IPS-18c (cell line): ENCODE measurements around the gene PRIM2.
"Not testable (repeated sequence)": the region's sequence is repeated elsewhere in the genome, so short reads cannot be mapped to it uniquely, and the experiment has no call there.

Experiments used
- H3K4me3 ChIP-seq: 2 replicates; pipeline ENCODE4 v1.7.0; 2013; ENCODE audit warnings: low read depth, mild to moderate bottlenecking, low read length, moderate library complexity; ENCODE audit not compliant: insufficient read depth
- H3K9me3 ChIP-seq: one replicate; pipeline ENCODE4 v1.6.1; 2013; ENCODE audit warnings: mild to moderate bottlenecking, low read length, moderate library complexity; ENCODE audit not compliant: control insufficient read depth, insufficient read depth

PRIM2 gene

GRCh38 chr6:57392047-57392446, 74.6 kb downstream of the PRIM2 start:
- not testable (repeated sequence) for H3K4me3 ChIP-seq, H3K9me3 ChIP-seq

DNA sequence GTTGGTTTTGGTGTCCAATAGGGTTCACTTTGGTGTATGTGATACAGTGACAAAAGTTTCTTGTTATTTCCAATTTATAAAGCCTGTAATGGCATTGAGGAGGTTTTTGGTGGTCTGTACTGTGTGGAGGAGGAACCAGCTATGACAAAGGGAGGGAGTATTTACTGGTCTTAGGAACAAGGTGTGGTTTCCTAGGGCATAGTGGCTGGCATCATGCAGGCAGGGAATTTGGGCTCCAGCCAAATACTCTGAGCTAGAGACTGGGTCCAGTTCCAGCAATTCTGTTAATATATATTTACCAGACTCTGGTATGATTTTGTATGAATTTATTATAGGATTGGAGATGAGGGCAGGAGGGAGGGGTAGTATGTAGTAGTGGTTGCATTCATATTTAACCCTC, 101.9 kb downstream of the PRIM2 start:
- not testable (repeated sequence) for H3K9me3 ChIP-seq, H3K4me3 ChIP-seq

DNA sequence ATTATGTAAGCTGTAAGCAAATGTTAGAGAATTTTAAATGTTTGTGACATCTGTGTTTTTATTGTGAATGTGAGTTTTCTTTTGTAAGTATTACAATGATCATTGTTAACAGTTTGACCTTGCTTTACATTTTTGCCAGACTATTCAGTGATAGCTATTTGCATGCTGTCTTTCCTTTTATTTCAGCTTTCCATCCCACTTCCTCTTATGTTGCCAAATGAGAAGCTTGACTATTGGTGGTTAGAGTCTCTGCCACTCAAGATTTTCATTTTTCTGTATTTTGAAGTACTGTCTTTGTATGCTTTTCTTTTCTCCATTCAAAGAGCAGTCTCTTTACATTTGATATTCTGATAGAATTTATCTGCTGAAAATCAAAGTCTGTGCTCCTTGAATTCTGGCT, 104.1 kb downstream of the PRIM2 start:
- H3K4me3 ChIP-seq = no peak overlapping the region
- peaks cover 2% of the 10 kb centered on the region for H3K9me3 ChIP-seq

GRCh38 chr6:57423468-57423867, 106.0 kb downstream of the PRIM2 start:
- no peaks in the 10 kb centered on the region for H3K9me3 ChIP-seq
- H3K4me3 ChIP-seq = no peak overlapping the region

DNA sequence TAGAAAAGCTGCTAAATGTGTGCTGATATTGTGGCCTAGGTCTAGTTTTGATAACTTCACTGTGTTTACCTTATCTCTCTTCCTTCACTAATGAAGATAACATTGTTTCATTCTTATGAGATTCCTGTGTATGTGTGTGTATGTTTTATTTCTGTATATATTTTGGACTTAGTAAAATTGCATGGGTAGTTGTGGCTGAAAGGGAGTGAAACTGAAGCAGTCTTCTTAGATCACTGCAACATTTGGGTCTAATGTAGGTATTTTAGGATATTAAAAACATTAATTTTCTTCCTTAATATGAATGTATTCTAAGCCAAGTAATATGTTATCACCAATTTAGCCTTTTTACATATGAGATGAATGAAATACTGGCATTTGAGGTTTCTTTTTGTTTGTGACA, 114.3 kb downstream of the PRIM2 start:
- H3K4me3 ChIP-seq, H3K9me3 ChIP-seq: not testable (repeated sequence)

DNA sequence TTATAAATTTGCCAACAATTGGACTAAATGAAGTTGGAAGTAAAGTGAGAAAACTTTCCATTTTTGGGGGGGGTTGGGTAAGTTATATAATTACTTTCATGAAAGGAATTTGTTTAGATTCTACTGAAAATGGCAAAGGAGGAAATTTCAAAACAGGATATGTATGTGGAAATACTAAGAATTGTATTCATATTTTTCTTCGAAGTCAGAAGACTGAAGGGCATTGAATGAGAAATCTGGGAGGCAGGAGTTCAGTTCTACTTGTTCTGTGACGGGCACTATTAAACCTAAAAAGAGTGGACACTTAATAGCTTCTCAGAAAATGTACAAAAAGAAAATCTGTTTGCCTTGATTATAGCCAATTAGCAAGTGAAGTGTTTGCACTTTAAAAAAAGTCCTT, 114.7 kb downstream of the PRIM2 start:
- Histone ChIP-seq H3K9me3 (no peaks in the 10 kb centered on the region), H3K4me3 (no peak overlapping the region)

DNA sequence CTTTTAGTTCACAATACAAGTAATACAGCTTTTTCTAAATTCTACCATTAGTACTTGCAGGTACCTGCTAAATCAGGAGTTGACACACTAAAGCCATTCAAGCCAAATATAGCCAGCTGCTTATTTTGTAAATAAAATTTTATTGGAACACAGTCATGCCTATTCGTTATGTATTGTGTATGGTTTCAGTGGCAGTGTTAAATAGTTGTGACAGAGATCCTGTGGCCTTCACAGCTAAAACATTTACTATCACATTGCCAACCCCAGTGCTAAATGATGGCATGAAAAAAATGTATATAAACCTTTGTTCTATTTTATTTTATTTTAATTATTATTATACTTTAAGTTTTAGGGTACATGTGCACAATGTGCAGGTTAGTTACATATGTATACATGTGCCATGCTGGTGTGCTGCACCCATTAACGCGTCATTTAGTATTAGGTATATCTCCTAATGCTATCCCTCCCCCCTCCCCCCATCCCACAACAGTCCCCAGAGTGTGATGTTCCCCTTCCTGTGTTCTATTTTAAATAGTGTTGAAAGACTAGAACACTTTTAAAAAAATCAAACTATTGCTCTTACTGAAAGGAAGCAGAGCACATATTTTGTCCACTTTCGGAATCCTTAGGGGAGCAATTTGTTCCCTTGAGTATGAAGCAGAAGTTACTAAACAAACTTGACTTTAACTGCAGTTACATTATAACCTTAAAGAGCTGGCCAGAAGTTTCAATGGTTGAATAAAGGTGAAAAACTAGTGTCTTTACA, 115.7 kb downstream of the PRIM2 start:
- Histone ChIP-seq H3K9me3 (no peaks in the 10 kb centered on the region), H3K4me3 (no peak overlapping the region)

DNA sequence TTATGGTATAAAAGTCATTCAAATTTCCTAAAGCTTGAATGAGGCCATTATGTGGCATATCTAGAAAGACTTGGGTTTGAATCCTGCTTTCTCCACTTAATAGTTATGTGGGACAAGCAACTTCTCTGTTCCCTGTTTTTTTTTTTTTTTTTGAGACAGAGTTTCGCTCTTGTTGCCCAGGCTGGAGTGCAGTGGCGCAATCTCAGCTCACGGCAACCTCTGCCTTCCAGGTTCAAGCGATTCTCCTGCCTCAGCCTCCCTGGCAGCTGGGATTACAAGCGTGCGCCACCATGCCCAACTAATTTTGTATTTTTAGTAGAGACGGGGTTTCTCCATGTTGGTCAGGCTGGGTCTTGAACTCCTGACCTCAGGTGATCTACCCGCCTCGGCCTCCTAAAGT, 116.4 kb downstream of the PRIM2 start:
- H3K4me3 ChIP-seq, H3K9me3 ChIP-seq: not testable (repeated sequence)

- H3K4me3 ChIP-seq = no peak overlapping the region
- no peaks in the 10 kb centered on the region for H3K9me3 ChIP-seq
Observed at GRCh38 chr6:57434944-57435343, 117.5 kb downstream of the PRIM2 start.

- Histone ChIP-seq H3K9me3 (no peaks in the 10 kb centered on the region), H3K4me3 (no peak overlapping the region)
Observed at GRCh38 chr6:57435475-57436160, 118.2 kb downstream of the PRIM2 start.

GRCh38 chr6:57440735-57441134, 123.3 kb downstream of the PRIM2 start:
- not testable (repeated sequence) for H3K9me3 ChIP-seq, H3K4me3 ChIP-seq

DNA sequence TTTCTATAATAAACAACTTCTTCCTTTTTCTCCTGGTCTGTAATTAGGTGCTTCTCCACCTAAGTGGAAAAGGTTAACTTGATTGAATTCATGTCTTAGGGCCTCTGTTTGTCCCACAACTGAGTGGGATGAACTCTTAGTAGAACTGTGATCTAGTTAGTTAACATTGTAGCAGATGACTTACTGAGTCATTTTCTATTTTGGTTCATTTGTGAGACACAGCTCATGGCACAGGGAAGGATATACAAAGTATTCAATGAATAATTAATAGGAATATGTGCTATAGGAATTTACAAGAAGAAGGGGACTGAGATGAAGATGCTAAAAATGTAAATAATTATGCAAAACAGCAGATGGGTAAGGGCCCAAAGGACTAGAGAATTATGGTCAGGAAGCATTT, 124.7 kb downstream of the PRIM2 start:
- H3K9me3 ChIP-seq, H3K4me3 ChIP-seq: not testable (repeated sequence)

- H3K4me3 ChIP-seq, H3K9me3 ChIP-seq: not testable (repeated sequence)
Observed at GRCh38 chr6:57443181-57443580, 125.8 kb downstream of the PRIM2 start.

GRCh38 chr6:57444787-57445186, 127.4 kb downstream of the PRIM2 start:
- not testable (repeated sequence) for H3K9me3 ChIP-seq, H3K4me3 ChIP-seq

GRCh38 chr6:57445379-57445778, 127.9 kb downstream of the PRIM2 start:
- not testable (repeated sequence) for H3K4me3 ChIP-seq, H3K9me3 ChIP-seq

DNA sequence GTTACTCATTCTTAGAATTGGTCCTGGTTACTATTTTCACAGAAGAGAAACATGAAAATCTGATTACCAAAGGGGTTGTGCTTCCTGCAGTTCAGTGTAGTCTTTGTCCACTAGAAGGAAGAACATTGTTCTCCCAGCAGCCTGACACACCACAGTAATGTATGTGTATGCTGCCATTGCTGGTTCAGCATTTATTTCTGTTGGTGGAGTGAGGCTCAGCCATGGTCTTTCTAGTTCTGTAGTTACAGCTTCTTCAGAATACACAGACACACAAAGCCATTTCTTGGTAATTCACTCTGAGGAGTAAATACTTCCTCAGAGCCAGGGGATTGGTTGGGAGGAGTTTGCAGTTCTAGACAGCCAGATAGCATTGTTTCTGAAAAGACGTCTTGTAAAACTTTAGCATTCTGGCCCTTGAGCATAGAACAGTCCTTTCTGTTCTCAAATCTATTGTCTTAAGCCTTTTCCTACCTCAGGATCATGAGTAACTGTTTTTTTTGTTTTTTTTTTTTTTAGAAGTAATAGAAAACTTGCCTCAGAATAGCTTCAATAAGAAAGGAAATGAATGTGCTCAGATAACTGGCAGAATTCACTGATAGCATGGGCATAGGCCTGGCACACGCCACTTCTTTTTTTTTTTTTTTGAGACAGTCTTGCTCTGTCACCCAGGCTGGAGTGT, 128.5 kb downstream of the PRIM2 start:
- not testable (repeated sequence) for H3K4me3 ChIP-seq, H3K9me3 ChIP-seq

- not testable (repeated sequence) for H3K9me3 ChIP-seq, H3K4me3 ChIP-seq
Observed at GRCh38 chr6:57449496-57450066, 132.2 kb downstream of the PRIM2 start.

DNA sequence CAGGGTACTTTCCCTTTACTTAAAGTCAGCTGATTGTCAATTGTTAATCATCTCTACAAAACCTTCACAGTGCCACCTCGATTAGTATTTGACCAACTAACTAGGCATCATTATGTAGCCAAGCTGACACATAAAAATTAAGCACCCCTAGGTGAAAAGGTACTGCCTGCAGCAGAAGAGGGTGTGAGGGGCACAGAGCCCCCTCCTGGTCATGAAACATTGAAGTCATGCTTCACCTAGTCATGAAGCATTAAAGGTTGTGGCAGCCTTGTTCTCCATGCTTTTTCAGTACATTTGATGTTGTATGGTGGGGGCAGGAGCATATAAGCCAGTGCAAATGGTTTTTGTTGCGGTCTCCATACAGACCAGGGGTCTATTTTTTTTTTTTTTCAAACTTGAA, 142.4 kb downstream of the PRIM2 start:
- H3K4me3 ChIP-seq, H3K9me3 ChIP-seq: not testable (repeated sequence)
